GM23338 (cell line): Measurements from ENCODE around the gene STAC. TPM values are rescaled to one million over a fixed set of nuclear protein-coding genes. Genes with fewer than 3 reads are reported as not detected.

Source experiments
- ATAC-seq: fragments of 200-7000 bp; cut with Tn5 transposase; 3 replicates; pipeline ENCODE4 v1.9.1; 2020
- DNase-seq: peaks from one replicate; pipeline ENCODE4 v3.0.0-alpha.2; 2015; ENCODE audit warnings: low spot score
- H2AFZ ChIP-seq: fragments of 200-600 bp; sonication (generic); 2 replicates; pipeline ENCODE4 v1.8.0; 2016; ENCODE audit warnings: antibody characterized with exemption, mild to moderate bottlenecking, moderate library complexity
- H3F3A ChIP-seq: fragments of 200-600 bp; sonication (generic); replicated peaks from 2 replicates; pipeline ENCODE4 v1.8.0; 2017; ENCODE audit warnings: antibody characterized with exemption, mixed run types, low read depth
- H3K27ac ChIP-seq: fragments of 200-600 bp; sonication (generic); 2 replicates; pipeline ENCODE4 v1.6.1; 2016; ENCODE audit warnings: low read depth
- H3K27me3 ChIP-seq: fragments of 200-600 bp; sonication (generic); 2 replicates; pipeline ENCODE4 v1.8.0; 2016; ENCODE audit warnings: mild to moderate bottlenecking, mixed run types, moderate library complexity; ENCODE audit not compliant: insufficient read depth
- H3K36me3 ChIP-seq: fragments of 200-600 bp; sonication (generic); 2 replicates; pipeline ENCODE4 v1.8.0; 2016; ENCODE audit warnings: mild to moderate bottlenecking; ENCODE audit not compliant: insufficient read depth
- H3K4me1 ChIP-seq: fragments of 200-600 bp; sonication (generic); 2 replicates; pipeline ENCODE4 v1.8.0; 2016; ENCODE audit warnings: mild to moderate bottlenecking, moderate library complexity; ENCODE audit not compliant: insufficient read depth
- H3K4me2 ChIP-seq: fragments of 200-600 bp; sonication (generic); 2 replicates; pipeline ENCODE4 v1.7.1; 2017; ENCODE audit warnings: mixed run types
- H3K4me3 ChIP-seq: fragments of 200-600 bp; sonication (generic); 2 replicates; pipeline ENCODE4 v1.6.1; 2016; ENCODE audit warnings: mixed run types
- H3K79me2 ChIP-seq: fragments of 200-600 bp; sonication (generic); replicated peaks from 2 replicates; pipeline ENCODE4 v1.8.0; 2017; ENCODE audit warnings: mild to moderate bottlenecking; ENCODE audit not compliant: insufficient read depth
- H3K9me2 ChIP-seq: fragments of 200-600 bp; sonication (generic); 2 replicates; pipeline ENCODE4 v1.8.0; 2017; ENCODE audit not compliant: insufficient read depth
- H4K20me1 ChIP-seq: fragments of 200-600 bp; sonication (generic); replicated peaks from 2 replicates; pipeline ENCODE4 v1.8.0; 2017; ENCODE audit warnings: mild to moderate bottlenecking; ENCODE audit not compliant: insufficient read depth
- H3K27ac Mint-ChIP-seq: 2 replicates; pipeline ENCODE4 v1.8.0; 2020; ENCODE audit warnings: inconsistent platforms, mild to moderate bottlenecking, moderate library complexity, mixed read lengths
- H3K27me3 Mint-ChIP-seq: 3 replicates; pipeline ENCODE4 v1.8.0; 2022; ENCODE audit warnings: low read depth, mild to moderate bottlenecking, moderate library complexity, mixed read lengths, inconsistent platforms; ENCODE audit not compliant: insufficient read depth, poor library complexity
- H3K36me3 Mint-ChIP-seq: 3 replicates; pipeline ENCODE4 v1.8.0; 2021; ENCODE audit warnings: low read depth, mild to moderate bottlenecking, inconsistent platforms, moderate library complexity, mixed read lengths
- H3K4me1 Mint-ChIP-seq: 3 replicates; pipeline ENCODE4 v1.8.0; 2020; ENCODE audit warnings: mild to moderate bottlenecking, inconsistent platforms, mixed read lengths
- H3K4me3 Mint-ChIP-seq: 3 replicates; pipeline ENCODE4 v1.8.0; 2021; ENCODE audit warnings: moderate library complexity, mild to moderate bottlenecking, inconsistent platforms, mixed read lengths
- H3K9me3 Mint-ChIP-seq: 3 replicates; pipeline ENCODE4 v1.8.0; 2020; ENCODE audit warnings: moderate library complexity, mild to moderate bottlenecking, inconsistent platforms, mixed read lengths
- EZH2phosphoT487 ChIP-seq: fragments of 200-600 bp; sonication (generic); IDR thresholded peaks from one replicate; pipeline ENCODE4 v1.8.1; 2018; ENCODE audit warnings: antibody characterized with exemption; ENCODE audit not compliant: unreplicated experiment
- JUNB ChIP-seq: IDR thresholded peaks from one replicate; pipeline ENCODE4 v1.6.1; 2016; ENCODE audit warnings: antibody characterized with exemption; ENCODE audit not compliant: unreplicated experiment
- NANOG ChIP-seq: IDR thresholded peaks from 2 replicates; pipeline ENCODE4 v1.6.1; 2016; ENCODE audit warnings: antibody characterized with exemption, borderline replicate concordance
- ZNF114 ChIP-seq: fragments of 250-450 bp; sonication (Bioruptor Pico); IDR thresholded peaks from 2 replicates; pipeline ENCODE4 v1.5.0; 2020; ENCODE audit warnings: mild to moderate bottlenecking, moderate library complexity
- polyA plus RNA-seq: library from polyadenylated mRNA; unstranded; fragments of >200 nt; fragmentation: Nextera tagmentation; extraction: Ambion mirVana; gene quantifications from 2 replicates; pipeline ENCODE4 v1.2.1, GENCODE V29; 2016
- total RNA-seq: library from RNA; depleted of rRNA; stranded (reverse); fragments of >200 nt; shearing (Covaris generic); gene quantifications from 2 replicates; pipeline ENCODE4 v1.2.3, GENCODE V29; 2014
- TF ChIP-seq, protein P1 (sequence below): IDR thresholded peaks from one replicate; pipeline ENCODE4 v1.6.1; 2018; ENCODE audit warnings: antibody characterized with exemption; ENCODE audit not compliant: unreplicated experiment

STAC gene
- total and polyA plus RNA-seq, 2 experiments from 2014 or later = 5.6 to 22.9 TPM

DNA sequence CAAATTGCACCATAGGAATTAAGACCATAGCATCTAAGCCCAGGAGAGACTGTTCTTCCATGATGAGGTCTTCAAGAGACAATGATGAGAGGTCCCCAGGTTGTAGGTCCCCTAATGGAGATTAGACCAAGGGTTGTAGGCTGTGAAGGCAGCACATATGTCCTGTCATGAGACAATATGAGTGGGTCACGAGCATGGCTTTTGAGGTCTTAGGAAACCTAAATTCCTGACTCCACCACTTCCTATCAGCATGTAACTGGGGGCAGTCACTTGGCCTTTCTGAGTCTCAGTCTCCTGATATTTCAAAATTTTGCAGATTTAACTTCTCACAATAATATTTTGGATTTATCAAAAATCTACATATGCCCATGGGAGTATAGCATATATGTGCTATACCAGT is 31.3 kb downstream of the STAC start:
- Histone ChIP-seq H4K20me1 (no peaks in the 10 kb centered on the region), H3K36me3 (no peaks in the 10 kb centered on the region), H3K4me1 (no peaks in the 10 kb centered on the region), H3K27ac (no peak overlapping the region), H3F3A (no peaks in the 10 kb centered on the region), H3K4me3 (no peak overlapping the region), H2AFZ (no peak overlapping the region), H3K79me2 (no peaks in the 10 kb centered on the region; the same call in none of the 2 replicates), H3K4me2 (no peak overlapping the region), H3K9me2 (peaks cover 11% of the 10 kb centered on the region; the same call in 1 of the 2 replicates), H3K27me3 (no peaks in the 10 kb centered on the region)
- TF ChIP-seq NANOG (no peak), JUNB (no peak), ZNF114 (no peak), EZH2phosphoT487 (no peak)
- H3K27me3 Mint-ChIP-seq = no peaks in the 10 kb centered on the region
- DNase-seq (no peak), ATAC-seq (no peak)
- no peak overlapping the region for H3K27ac Mint-ChIP-seq
- peaks cover 3% of the 10 kb centered on the region; the same call in 2 of the 3 replicates for H3K4me1 Mint-ChIP-seq
- H3K9me3 Mint-ChIP-seq = peaks cover 23% of the 10 kb centered on the region
- H3K36me3 Mint-ChIP-seq = peaks cover 21% of the 10 kb centered on the region; the same call in 2 of the 3 replicates
- no peak overlapping the region for H3K4me3 Mint-ChIP-seq

DNA sequence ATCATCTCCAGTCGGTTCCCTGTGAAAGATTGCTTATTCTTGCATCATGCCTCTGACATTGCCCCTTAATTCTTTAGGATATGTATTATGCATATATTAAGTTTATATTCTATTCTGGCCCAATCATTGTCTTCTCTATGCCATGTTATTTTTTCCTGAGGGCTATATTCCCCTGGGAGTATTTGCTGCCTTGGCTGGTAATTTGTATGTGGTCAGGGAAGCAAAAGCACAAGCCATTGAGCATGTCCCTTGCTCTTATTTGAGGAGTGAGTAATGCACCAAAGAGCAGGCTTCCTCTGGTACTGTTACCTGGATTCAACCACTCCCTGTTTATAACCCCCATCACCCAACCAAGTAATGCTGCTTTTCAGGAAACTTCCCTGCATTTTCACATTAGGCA is 36.3 kb downstream of the STAC start:
- H3K4me3 Mint-ChIP-seq = no peak overlapping the region
- ATAC-seq = no peak

More for the DNA sequence above, 36.3 kb downstream of the STAC start:
- no peak overlapping the region for H3K4me3 ChIP-seq
- Mint-ChIP-seq H3K27me3 (no peaks in the 10 kb centered on the region), H3K27ac (no peak overlapping the region), H3K4me1 (peaks cover 4% of the 10 kb centered on the region; the same call in 2 of the 3 replicates), H3K36me3 (peaks cover 29% of the 10 kb centered on the region; the same call in 2 of the 3 replicates), H3K9me3 (peaks cover 29% of the 10 kb centered on the region)
- H2AFZ ChIP-seq = no peak overlapping the region
- H3K27ac ChIP-seq = no peak overlapping the region
- no peak overlapping the region for H3K4me2 ChIP-seq
- TF ChIP-seq, protein P1, sequence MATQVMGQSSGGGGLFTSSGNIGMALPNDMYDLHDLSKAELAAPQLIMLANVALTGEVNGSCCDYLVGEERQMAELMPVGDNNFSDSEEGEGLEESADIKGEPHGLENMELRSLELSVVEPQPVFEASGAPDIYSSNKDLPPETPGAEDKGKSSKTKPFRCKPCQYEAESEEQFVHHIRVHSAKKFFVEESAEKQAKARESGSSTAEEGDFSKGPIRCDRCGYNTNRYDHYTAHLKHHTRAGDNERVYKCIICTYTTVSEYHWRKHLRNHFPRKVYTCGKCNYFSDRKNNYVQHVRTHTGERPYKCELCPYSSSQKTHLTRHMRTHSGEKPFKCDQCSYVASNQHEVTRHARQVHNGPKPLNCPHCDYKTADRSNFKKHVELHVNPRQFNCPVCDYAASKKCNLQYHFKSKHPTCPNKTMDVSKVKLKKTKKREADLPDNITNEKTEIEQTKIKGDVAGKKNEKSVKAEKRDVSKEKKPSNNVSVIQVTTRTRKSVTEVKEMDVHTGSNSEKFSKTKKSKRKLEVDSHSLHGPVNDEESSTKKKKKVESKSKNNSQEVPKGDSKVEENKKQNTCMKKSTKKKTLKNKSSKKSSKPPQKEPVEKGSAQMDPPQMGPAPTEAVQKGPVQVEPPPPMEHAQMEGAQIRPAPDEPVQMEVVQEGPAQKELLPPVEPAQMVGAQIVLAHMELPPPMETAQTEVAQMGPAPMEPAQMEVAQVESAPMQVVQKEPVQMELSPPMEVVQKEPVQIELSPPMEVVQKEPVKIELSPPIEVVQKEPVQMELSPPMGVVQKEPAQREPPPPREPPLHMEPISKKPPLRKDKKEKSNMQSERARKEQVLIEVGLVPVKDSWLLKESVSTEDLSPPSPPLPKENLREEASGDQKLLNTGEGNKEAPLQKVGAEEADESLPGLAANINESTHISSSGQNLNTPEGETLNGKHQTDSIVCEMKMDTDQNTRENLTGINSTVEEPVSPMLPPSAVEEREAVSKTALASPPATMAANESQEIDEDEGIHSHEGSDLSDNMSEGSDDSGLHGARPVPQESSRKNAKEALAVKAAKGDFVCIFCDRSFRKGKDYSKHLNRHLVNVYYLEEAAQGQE = no peak
- DNase-seq = no peak
- H4K20me1 ChIP-seq = no peaks in the 10 kb centered on the region
- H3K36me3 ChIP-seq = no peaks in the 10 kb centered on the region
- H3K79me2 ChIP-seq = no peaks in the 10 kb centered on the region; the same call in none of the 2 replicates
- peaks cover 4% of the 10 kb centered on the region; the same call in 1 of the 2 replicates for H3K9me2 ChIP-seq
- H3K4me1 ChIP-seq = peaks cover 5% of the 10 kb centered on the region; the same call in 1 of the 2 replicates
- no peaks in the 10 kb centered on the region for H3K27me3 ChIP-seq
- no peaks in the 10 kb centered on the region for H3F3A ChIP-seq
